ENCODE measurements around the gene ZMYM1. TPM values are rescaled to one million over a fixed set of nuclear protein-coding genes. Genes with fewer than 3 reads are reported as not detected.

Gene ZMYM1
- total RNA-seq, 1 donor from 2014 or later, result 12.6 TPM

- no peak for DNase-seq
- intact Hi-C loops (cut with DNase I), result no loop called here
- no peaks in the 10 kb centered on the region for H3K9me3 ChIP-seq
- H3K36me3 ChIP-seq, result no peaks in the 10 kb centered on the region
- no peak for ATAC-seq
- H3K4me3 ChIP-seq, result peak overlapping the region; percentile 68
- H3K27ac ChIP-seq, result peak overlapping the region; percentile 86
- TF ChIP-seq, protein P1, sequence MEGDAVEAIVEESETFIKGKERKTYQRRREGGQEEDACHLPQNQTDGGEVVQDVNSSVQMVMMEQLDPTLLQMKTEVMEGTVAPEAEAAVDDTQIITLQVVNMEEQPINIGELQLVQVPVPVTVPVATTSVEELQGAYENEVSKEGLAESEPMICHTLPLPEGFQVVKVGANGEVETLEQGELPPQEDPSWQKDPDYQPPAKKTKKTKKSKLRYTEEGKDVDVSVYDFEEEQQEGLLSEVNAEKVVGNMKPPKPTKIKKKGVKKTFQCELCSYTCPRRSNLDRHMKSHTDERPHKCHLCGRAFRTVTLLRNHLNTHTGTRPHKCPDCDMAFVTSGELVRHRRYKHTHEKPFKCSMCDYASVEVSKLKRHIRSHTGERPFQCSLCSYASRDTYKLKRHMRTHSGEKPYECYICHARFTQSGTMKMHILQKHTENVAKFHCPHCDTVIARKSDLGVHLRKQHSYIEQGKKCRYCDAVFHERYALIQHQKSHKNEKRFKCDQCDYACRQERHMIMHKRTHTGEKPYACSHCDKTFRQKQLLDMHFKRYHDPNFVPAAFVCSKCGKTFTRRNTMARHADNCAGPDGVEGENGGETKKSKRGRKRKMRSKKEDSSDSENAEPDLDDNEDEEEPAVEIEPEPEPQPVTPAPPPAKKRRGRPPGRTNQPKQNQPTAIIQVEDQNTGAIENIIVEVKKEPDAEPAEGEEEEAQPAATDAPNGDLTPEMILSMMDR (IDR thresholded peaks at IDR 0.05), result no peak
- peaks cover 16% of the 10 kb centered on the region for H3K4me1 ChIP-seq
- H3K27me3 ChIP-seq (ENCODE audit: low read depth), result no peaks in the 10 kb centered on the region
Measured at GRCh38 chr1:35080171-35080854, 1.1 kb downstream of the ZMYM1 start.

GRCh38 chr1:35085421-35085820, 6.2 kb downstream of the ZMYM1 start:
- TF ChIP-seq, protein P1 (IDR thresholded peaks at IDR 0.05), result no peak
- Histone ChIP-seq H3K9me3 (no peaks in the 10 kb centered on the region), H3K36me3 (no peaks in the 10 kb centered on the region), H3K4me1 (peaks cover 4% of the 10 kb centered on the region), H3K27ac (no peak overlapping the region), H3K4me3 (no peak overlapping the region), H3K27me3 (ENCODE audit: low read depth) (no peaks in the 10 kb centered on the region)
- intact Hi-C loops (cut with DNase I), result no loop called here
- ATAC-seq (no peak), DNase-seq (no peak)

- Histone ChIP-seq H3K27ac (no peak overlapping the region), H3K27me3 (ENCODE audit: low read depth) (no peaks in the 10 kb centered on the region), H3K4me1 (no peaks in the 10 kb centered on the region), H3K4me3 (no peak overlapping the region), H3K36me3 (peaks cover 89% of the 10 kb centered on the region), H3K9me3 (no peaks in the 10 kb centered on the region)
- no peak for DNase-seq
- intact Hi-C loops (cut with DNase I), result no loop called here
- no peak for ATAC-seq
- TF ChIP-seq, protein P1 (IDR thresholded peaks at IDR 0.05), result no peak
Measured at GRCh38 chr1:35097224-35097623, 18.0 kb downstream of the ZMYM1 start.

DNA sequence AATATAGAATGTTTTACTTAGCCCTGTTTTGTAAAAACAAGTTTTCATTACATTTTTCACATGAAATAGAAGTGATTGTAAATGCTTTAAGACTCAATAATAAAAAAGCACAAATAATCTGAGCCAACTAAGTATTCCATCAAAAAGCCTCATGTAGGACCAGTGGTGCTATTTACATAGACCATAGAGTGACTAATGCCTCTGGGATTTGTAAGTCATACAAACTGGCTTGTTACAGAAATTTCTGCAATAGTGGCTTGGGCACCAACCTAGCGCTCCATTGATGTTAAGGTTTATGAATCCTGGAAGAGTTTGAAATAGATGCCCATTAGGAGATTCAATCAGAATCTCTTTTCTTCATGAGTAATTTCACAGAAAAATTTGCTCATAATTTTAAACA, 31.9 kb downstream of the ZMYM1 start:
- Histone ChIP-seq H3K27me3 (ENCODE audit: low read depth) (no peaks in the 10 kb centered on the region), H3K27ac (no peak overlapping the region), H3K36me3 (peaks cover 52% of the 10 kb centered on the region), H3K4me1 (no peaks in the 10 kb centered on the region), H3K9me3 (no peaks in the 10 kb centered on the region), H3K4me3 (no peak overlapping the region)
- intact Hi-C loops (cut with DNase I), result no loop called here
- ATAC-seq (no peak), DNase-seq (no peak)
- TF ChIP-seq, protein P1 (IDR thresholded peaks at IDR 0.05), result no peak

- no peak overlapping the region for H3K4me3 ChIP-seq
- intact Hi-C loops (cut with DNase I), result no loop called here
- no peak overlapping the region for H3K27ac ChIP-seq
- no peak for ATAC-seq
- TF ChIP-seq, protein P1 (IDR thresholded peaks at IDR 0.05), result no peak
- H3K27me3 ChIP-seq (ENCODE audit: low read depth), result no peaks in the 10 kb centered on the region
- H3K4me1 ChIP-seq, result no peaks in the 10 kb centered on the region
- no peak for DNase-seq
- H3K36me3 ChIP-seq, result peaks cover 49% of the 10 kb centered on the region
- no peaks in the 10 kb centered on the region for H3K9me3 ChIP-seq
Measured at GRCh38 chr1:35112668-35113067, 33.5 kb downstream of the ZMYM1 start.
